ENCODE measurements around the gene NFKB2.
A peak's percentile ranks its signal among the peaks of the same experiment; 100 is the strongest.

The NFKB2 gene

DNA sequence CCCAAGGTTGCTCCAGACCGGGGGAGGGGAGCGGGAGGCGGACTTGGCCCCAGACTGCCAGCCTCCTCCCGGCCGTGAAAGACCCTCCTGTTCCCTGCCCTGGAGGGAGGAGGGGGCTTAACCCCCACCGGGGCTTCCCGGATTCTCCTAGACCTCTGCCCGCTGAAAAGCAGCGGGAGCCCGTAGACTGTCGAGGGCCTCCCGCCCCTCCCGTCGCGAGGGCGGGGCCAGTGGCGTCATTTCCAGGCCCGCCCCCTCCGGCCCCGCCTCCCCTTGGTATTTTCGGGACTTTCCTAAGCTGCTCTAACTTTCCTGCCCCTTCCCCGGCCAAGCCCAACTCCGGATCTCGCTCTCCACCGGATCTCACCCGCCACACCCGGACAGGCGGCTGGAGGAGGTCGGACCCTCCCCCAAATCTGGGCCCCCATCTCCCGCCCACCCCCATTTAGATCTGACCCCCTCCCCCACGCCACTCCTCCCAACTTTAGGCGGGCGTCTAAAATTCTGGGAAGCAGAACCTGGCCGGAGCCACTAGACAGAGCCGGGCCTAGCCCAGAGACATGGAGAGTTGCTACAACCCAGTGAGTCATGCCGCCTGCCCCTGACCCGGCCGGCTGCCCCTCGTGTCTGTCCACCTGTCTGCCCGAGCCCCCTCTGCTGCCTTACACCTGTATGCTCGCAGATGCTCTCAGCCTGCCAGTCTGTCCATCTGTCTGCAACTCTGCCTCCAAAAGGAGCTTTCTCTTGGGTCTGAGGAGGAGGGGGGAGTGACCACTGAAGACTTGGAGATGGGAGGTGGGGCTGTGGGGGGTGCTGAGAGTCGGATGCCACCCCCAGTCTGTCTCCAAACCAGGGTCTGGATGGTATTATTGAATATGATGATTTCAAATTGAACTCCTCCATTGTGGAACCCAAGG lies at the start of gene NFKB2:
NFKB2 (plus strand) TSS at position 306 of the 917 bp plus-strand sequence; CDS start at position 561, 255 bp downstream.
- DNase-seq (ENCODE audit: low spot score): peak; percentile 77

DNA sequence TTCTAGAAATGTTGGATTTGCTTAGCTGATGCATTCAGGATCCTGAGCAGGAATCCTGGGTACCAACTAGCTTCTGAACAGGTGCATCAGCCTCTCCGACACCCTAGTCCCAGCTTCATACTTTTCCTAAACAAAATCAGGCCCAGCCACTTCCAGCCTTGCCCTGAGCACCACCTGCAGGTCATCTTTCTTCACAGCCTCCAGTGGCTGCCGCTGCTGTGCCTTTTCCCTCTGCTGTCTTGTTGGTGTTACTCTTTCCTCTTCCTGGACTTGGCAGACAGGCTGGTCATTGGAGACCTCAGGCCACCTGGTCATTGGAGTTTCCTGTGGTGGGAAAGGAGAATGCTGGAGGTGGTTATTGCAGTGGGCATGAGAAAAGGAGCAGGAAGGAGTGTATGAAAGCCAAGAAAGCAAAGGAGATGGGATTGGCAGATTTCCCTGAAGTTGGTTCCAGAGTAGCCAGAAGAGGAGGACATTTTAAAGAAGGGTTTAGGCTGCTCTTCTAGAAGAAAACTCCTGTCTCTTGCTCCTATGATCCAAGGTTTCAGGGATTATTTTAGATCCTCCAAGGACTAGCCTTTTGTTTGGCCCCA lies 48.2 kb upstream of the NFKB2 start:
- DNase-seq (ENCODE audit: low spot score): peak; percentile 49

DNA sequence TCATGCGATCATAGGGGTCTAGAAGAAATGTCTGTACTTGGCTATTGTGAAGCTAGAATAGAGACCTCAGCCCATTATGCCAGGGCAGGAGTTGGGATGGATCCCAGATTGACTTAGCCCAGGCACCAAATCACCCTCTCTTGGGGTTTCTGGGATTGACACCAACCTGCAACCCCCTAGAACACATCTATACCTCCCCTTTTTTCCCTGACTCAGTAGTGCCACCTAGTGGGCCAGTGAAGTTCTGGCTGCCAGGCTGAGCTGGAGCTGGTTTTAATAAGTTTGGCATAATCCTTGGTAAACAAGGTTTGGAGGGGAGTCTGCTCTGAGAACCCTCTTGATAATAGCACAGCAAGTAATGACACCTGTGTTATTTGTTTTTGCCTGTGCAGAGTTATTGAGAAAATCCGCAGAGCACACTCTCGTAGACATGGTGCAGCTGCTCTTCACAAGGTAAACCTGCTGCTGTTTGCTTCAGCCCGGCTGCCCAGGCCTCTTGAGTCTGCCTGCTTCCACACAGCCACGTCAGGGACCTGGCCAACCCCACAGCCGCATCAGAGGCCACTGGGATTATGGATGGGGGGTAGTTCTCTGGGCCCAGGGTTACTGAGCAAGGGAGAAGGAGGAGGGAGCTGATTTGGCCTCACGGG lies 43.3 kb upstream of the NFKB2 start:
- DNase-seq (ENCODE audit: low spot score): peak; percentile 46

DNA sequence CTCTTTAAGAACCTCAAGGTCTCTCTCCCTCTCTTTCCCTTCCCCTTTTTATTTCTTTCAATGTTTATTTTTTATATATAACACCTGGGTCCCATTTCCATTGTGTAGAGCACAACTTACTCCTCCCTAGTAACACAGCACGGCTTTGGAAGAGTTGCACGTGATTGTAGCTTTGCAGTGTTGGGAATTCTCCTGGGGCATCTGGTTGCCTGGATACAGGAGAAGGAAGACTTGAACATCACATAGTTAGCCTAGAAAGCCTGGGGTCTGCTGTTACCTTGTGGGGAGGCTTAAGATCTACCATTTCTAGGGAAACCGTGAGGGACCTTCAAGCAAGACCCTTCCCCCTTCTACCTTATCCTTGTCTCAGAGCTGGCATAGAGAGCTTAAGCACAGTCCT lies 41.1 kb upstream of the NFKB2 start:
- DNase-seq (ENCODE audit: low spot score): no peak

DNA sequence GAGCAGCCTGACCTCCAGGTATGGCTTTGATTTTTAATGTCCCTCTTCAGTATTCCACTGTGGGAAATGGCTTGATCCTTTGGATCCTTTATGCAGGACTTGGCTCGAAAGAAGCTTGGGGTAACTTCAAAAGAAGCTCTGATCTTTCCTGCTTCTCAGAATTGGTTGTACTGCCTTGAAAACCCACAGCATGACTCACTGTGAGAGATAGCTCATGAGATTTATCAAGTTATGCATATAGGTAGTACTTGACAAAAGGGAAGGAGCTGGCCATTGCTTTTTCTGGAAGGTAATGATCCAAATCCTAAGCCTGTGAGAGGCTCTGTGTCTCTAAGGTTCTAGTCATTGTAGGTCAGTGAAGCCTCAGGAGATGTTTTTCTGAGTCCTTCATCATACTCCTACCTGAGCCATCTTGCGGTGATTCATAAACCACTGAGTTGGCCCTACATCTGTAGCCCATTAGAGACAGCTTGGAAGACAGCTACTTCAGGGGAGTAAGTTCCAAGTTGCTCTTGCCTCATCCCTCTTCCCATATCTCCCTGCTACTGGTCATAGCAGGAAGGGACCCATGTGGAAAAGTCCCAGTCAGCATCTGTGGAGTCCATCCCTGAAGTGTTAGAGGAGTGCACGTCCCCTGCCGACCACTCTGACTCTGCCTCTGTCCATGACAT lies 36.7 kb upstream of the NFKB2 start:
- DNase-seq (ENCODE audit: low spot score): no peak

DNA sequence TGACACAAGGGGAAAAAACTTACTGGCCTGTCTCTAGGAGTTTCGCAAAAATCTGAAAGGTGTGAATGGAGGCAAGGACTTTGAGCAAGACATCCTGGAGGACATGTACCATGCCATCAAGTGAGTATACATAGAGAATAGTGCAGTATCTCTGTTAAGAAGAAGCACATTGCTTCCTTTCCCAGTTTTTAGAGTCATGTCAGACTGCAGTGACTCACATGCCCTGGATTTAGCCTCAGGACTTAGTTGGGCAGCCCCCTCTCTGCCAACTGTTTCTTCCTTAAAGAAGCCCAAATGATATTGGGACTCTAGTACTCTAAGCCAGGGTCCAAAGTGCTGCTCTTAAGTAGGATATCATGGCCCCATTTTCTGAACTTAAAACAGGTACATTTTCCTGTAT lies 28.1 kb upstream of the NFKB2 start:
- DNase-seq (ENCODE audit: low spot score): no peak

DNA sequence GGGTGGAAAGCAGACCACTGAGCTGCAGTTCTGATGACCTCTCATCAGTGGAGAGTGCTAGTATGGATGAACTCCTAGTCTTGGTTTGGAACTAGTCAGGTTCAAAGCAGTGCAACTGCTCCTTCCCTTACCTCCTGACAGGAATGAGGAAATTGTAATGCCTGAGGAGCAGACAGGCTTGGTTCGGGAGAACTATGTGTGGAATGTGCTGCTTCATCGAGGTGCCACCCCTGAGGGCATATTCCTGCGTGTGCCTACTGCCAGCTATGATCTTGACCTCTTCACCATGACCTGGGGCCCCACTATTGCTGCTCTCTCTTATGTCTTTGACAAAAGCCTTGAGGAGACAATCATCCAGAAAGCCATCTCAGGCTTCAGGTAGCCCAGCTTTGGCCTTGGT lies 27.4 kb upstream of the NFKB2 start:
- no peak for DNase-seq (ENCODE audit: low spot score)

DNA sequence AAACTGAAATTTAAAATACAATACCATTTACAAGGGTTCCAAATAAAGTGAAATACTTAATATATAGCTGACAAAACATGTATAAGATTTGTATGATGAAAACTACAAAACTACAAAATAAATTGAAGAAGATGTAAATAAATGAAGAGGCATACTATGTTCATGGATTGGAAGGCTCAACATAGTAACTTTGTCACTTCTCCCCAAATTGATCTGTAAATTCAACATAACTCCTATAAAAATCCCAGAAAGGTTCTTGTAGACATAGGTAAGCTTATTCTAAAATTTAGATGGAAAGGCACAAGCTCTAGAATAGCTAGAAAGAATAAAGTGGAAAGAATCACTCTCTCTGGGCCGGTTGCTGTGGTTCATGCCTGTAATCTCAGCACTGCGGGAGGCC lies 24.2 kb upstream of the NFKB2 start:
- DNase-seq (ENCODE audit: low spot score): no peak

DNA sequence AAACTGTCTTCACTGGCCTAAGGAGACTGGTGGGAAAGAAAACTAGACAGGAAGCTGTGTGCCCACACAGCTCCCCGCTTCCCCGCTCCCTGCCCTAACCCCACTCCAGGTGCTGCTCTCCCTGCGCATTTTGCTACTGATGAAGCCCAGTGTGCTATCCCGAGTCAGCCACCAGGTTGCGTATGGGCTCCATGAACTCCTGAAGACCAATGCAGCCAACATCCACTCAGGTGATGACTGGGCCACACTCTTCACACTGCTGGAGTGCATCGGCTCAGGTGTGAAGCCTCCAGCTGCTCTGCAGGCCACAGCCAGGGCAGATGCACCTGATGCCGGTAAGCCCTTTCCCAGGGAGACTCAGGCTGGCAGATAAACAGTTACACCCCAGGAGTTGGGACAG lies 20.3 kb upstream of the NFKB2 start:
- no peak for DNase-seq (ENCODE audit: low spot score)

DNA sequence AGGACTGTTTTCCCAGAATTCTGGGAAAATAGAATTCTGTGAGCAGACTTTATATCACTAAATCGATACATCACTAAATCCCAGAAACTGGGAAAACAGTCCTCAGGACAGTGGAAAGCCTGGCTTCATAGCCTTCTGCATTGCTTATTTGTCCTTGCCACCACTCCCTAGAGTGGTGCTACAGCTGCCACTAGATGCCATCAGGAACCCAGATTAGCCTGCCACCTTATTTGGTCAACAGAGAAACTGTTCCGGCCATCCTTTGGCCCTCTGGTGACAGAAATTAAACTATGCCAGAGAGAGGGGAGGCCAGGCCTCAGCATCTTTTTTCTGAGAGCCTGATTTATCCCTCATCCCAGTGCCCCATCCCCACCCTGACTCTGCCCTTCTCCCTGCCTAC lies 19.6 kb upstream of the NFKB2 start:
- no peak for DNase-seq (ENCODE audit: low spot score)

DNA sequence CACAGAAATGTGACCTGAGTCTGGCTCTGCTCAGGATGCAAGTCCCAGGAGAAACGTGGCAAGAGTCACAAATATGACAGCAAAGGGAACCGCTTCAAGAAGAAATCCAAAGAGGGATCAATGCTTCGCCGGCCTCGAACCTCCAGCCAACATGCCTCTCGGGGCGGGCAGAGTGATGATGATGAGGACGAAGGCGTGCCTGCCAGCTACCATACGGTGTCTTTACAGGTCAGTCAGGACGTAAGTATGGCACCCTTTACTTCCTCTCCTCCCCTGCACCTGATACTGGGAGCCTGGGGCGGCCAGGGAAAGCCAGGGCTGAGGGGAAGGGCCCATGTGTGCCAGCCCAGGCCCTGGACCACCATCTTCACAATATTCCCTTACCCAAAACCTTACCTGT lies 18.6 kb upstream of the NFKB2 start:
- DNase-seq (ENCODE audit: low spot score): no peak

DNA sequence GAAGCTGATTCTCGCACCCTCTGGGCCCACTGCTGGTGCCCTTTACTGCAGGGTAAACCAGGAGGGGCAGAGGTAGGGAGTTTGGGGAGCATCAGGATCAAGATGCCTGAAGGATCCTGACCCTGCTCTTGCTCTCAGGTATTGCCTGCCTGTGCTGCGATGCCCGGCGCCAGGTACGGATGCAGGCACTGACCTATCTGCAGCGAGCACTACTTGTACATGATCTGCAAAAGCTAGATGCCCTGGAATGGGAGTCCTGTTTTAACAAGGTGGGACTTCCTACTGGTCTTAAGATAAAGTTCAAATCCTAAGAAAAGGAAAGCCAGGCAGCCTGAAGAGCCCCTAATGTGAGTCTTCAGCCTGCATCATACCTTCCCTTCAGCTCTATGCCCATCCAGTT lies 16.1 kb upstream of the NFKB2 start:
- no peak for DNase-seq (ENCODE audit: low spot score)

DNA sequence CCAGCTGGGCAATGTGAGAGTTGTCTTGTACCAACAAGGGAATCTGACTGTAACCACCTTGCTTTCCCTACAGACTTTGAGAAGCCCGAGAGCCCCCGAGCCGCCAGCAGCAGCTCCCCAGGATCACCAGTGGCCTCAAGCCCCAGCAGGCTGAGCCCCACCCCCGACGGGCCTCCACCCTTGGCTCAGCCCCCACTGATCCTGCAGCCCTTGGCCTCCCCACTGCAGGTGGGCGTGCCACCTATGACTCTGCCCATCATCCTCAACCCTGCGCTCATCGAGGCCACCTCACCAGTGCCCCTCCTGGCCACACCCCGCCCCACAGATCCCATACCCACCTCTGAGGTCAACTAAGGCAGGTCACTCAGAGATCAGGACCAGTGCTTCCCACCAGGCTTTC lies 13.5 kb upstream of the NFKB2 start:
- DNase-seq (ENCODE audit: low spot score): no peak

DNA sequence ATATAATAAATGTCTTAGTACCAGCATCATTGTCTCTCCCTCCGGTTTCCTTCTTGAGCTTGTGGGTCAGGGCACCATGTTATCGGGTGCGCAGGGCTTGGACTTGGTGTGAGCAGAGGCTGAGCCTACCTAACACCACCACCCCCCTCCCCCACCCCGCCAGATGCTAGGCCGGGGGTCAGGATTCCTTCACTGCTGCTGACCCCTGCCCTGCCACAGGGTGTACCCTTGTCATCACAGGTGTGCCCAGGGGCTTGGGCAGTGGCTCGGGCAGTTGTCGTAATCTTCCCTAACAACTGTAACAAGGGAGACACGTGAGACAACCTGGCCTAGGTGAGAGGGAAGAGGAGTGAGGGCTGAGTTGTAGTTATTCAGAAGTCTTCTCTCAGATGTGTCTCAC lies 12.6 kb upstream of the NFKB2 start:
- no peak for DNase-seq (ENCODE audit: low spot score)

DNA sequence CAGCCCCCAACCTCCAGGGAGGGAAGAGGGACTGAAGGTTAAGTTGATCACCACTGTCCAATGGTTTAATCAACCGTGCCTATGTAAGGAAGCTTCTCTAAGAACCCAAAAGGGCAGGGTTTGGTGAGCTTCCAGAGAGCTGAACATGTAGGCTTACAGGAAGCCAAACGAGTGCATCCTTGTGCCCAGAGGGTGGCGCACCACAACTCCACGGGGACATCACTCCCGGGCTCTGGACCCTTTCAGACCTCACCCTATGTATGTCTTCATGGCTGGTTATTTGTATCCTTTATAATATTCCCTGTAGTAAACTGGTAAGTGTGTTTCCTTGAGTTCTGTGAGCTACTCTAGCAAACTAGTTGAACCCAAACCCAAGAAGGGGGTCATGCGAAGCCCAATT lies 11.5 kb upstream of the NFKB2 start:
- no peak for DNase-seq (ENCODE audit: low spot score)

DNA sequence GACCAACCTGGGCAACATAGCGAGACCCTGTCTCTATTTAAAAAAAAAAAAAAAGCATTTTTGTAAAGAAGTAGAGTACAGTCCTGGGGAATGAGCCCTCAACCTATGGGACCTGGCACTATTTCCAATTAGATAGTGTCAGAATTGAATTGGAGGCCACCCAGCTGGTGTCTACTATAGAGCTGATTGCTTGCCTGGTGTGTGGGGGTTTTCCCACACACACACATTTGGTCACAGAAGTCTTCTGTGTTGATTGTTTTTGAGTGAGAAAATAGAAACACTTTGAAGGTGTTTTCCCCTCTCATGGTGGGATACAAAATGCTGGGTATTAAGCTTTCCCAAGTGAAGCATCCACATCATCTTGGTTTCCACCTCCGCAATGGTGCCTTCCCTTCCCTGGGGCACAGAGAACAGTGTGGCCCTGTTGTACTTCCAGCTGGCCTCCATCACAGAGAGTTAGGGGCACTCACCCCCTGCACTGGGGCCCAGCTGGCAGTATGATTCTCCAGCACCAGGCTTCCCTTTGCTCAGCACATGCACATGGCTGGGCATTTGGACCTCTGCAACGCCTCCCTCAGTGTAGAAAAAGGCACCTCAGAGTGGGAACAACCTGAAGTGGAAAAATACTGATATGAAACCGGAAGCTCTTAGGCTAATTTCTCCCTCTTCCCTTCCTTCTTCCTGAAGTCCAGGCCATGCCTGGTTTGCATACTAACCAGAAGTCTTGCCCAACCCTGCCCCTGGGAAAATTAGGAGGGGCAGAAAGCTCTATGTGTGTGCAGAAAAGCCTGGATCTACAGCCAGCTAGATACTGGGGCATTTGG lies 10.7 kb upstream of the NFKB2 start:
- DNase-seq (ENCODE audit: low spot score): no peak

DNA sequence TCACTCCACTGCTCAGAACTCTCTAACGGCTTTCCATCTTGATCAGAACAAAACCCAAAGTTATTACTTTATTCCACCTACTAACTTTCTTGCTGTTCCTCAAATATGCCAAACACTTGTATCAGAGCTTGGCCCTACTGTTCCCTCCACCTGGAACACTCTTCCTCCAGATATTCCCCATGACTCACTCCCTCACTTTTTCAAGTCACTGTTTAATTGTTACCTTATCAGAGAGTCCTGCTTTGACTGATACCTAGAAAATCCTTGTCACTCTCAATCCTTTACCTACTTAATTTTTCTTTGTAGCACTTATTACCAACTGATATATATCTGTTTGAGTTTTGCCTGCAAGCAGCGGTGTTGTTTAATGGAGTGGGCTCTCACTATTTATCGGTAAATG lies 5.6 kb upstream of the NFKB2 start:
- DNase-seq (ENCODE audit: low spot score): no peak

DNA sequence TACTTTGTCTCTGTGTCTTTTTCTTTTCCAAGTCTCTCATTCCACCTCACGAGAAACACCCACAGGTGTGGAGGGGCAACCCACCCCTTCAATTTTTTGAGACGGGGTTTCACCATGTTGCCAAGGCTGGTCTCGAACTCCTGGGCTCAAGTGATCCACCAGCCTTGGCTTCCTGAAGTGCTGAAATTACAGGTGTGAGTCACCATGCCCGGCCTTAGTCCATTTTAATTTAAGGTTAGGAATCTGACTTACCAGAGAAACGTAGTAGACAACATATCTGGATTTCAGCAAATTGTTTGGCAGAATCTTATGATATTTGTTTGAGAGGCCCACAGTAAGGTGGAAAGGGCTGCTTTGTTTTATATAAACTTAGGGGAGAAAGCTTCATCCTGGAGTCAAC lies 3.2 kb upstream of the NFKB2 start:
- DNase-seq (ENCODE audit: low spot score): no peak

DNA sequence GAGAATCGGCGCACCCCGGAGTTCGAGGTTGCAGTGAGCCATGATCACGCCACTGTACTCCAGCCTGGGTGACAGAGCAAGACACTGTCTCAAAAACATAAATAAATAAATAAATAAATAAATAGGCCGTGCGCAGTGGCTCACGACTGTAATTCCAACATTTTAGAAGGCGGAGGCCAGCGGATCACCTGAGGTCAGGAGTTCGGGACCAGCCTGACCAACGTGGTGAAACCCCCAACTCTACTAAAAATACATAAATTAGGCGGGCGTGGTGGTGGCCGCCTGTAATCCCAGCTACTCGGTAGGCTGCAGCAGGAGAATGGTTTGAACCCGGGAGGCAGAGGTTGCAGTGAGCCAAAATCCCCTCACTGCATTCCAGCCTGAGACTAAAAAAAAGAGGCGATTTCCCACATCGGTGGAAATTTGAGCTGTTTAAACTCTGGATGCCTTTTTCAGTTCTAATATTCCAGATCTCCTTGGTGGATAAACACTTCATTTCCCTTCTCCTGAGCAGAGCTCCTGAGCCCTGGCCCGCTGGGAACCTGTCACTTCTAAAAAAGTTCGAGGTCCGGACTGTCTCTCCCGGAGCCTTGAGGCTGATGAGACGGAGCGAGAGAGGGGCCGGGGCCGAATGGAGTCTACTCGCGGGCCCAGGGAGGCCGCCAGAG lies 2.0 kb upstream of the NFKB2 start:
- DNase-seq (ENCODE audit: low spot score): no peak

DNA sequence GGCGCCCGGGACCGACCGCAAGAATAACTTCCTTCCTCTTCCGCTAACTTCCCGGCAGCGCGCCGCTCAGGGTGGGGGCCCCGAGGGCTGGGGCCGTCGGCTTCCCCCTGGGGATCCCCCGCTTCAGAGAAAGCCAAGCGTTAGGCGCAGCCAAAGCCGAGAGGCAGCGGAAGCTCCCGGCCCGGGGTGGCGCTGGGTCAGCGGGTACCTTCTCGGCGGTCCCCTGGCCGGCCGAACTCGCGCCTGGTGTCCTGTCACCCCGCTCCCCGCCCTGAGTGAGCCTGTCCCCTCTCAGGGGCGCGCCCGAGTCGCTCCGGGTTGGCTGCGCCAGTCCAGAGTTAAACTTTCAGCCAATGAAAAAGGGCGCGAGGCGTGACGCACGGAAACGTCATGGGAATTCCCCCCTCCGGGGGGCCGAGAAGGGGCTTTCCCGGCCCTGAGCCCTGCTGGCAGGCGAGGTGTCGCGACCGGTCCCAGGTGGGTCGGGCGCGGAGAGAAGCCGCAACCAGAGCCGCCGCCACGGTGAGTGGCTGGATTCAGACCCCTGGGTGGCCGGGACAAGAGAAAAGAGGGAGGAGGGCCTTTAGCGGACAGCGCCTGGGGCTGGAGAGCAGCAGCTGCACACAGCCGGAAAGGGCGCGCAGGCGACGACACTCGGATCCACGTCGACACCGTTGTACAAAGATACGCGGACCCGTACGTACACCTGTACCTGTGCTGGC lies 1.3 kb upstream of the NFKB2 start:
- peak; percentile 87 for DNase-seq (ENCODE audit: low spot score)

Measured in SW480 (cell line).